Mucosa of rectum (tissue), 2 donors: ENCODE data around the gene NGLY1.

Experiments used
- H3K27ac ChIP-seq, 2 donors: one replicate each; pipeline ENCODE4 v1.7.0; 2013; ENCODE audit warnings: inconsistent platforms in 2 of 2, low read depth in 2 of 2, low read length in 2 of 2
- H3K27me3 ChIP-seq, 2 donors: one replicate each; pipeline ENCODE4 v1.7.0; 2013; ENCODE audit warnings: low read length in 2 of 2; ENCODE audit not compliant: control insufficient read depth in 2 of 2, insufficient read depth in 2 of 2
- H3K36me3 ChIP-seq, 2 donors: one replicate each; pipeline ENCODE4 v1.7.0; 2013; ENCODE audit warnings: low read length in 2 of 2; ENCODE audit not compliant: control insufficient read depth in 2 of 2, insufficient read depth in 2 of 2
- H3K4me1 ChIP-seq, 2 donors: one replicate each; pipeline ENCODE4 v1.7.0; 2013; ENCODE audit warnings: low read length in 2 of 2, mild to moderate bottlenecking in 1 of 2; ENCODE audit not compliant: control insufficient read depth in 2 of 2, insufficient read depth in 2 of 2
- H3K4me3 ChIP-seq, 2 donors: one replicate each; pipeline ENCODE4 v1.7.0; 2013; ENCODE audit warnings: low read length in 2 of 2
- H3K9ac ChIP-seq, 2 donors: one replicate each; pipeline ENCODE4 v1.7.0; 2013; ENCODE audit warnings: low read length in 2 of 2, low read depth in 1 of 2, mild to moderate bottlenecking in 1 of 2
- H3K9me3 ChIP-seq, 2 donors: one replicate each; pipeline ENCODE4 v1.7.0; 2013; ENCODE audit warnings: low read length in 2 of 2; ENCODE audit not compliant: control insufficient read depth in 2 of 2
- donor health status: healthy.
- donor health status: Normal muscosa, but diverticular disease.

Gene NGLY1

DNA sequence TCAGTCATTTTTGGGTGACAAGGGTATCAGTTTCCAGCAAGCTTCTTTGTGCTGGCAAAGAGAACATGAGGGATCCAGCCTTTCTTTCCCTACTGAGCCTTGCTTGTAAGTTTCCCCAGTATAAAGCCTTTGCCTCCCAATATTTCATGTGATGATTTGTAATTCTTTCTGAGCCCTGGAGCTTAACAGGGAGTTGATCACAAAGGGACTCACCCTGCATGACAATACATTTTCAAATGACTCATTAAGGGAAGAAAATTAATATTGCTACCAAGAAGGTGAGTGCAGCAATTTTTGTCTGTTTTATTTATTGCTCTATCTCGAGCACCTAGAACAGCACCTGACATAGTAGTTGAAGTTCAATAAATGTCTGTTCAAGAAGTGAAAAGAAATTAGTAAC, 34.4 kb upstream of the NGLY1 start:
- Histone ChIP-seq H3K9ac (no peak overlapping the region), H3K36me3 (no peaks in the 10 kb centered on the region), H3K27me3 (no peaks in the 10 kb centered on the region), H3K9me3 (no peaks in the 10 kb centered on the region), H3K4me3 (no peak overlapping the region), H3K27ac (no peak overlapping the region), H3K4me1 (peaks cover 10 to 17% of the 10 kb centered on the region in 2 donors)

DNA sequence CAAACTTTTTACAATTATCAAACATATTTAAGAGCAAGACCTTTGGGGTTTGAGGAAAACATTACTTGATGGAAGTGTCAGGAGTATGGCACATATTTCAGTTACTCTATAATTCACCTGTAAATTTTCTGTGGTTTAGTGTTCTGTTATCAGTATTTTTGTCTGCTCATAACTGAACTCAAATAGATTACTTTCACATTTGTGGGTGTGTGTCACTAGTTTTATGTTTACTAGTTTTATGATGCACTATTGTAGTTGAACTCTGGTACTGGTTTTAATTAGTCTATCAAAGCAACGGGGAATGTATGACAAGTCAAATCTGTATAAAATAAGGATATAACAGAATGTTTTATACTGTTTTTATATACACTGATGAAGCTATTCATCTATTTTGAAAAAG, 33.9 kb upstream of the NGLY1 start:
- Histone ChIP-seq H3K36me3 (no peaks in the 10 kb centered on the region), H3K4me3 (no peak overlapping the region), H3K27me3 (no peaks in the 10 kb centered on the region), H3K9ac (no peak overlapping the region), H3K4me1 (peaks cover 10 to 17% of the 10 kb centered on the region in 2 donors), H3K9me3 (no peaks in the 10 kb centered on the region), H3K27ac (no peak overlapping the region)

- Histone ChIP-seq H3K27me3 (no peaks in the 10 kb centered on the region), H3K36me3 (no peaks in the 10 kb centered on the region), H3K27ac (no peak overlapping the region), H3K4me3 (no peak overlapping the region), H3K9me3 (no peaks in the 10 kb centered on the region), H3K4me1 (peaks cover 9 to 13% of the 10 kb centered on the region in 2 donors), H3K9ac (no peak overlapping the region)
Observed at GRCh38 chr3:25812644-25813043, 29.4 kb upstream of the NGLY1 start.

- no peak overlapping the region for H3K27ac ChIP-seq
- H3K9me3 ChIP-seq: no peaks in the 10 kb centered on the region
- H3K36me3 ChIP-seq: no peaks in the 10 kb centered on the region
Observed at GRCh38 chr3:25804676-25805075, 21.4 kb upstream of the NGLY1 start.

DNA sequence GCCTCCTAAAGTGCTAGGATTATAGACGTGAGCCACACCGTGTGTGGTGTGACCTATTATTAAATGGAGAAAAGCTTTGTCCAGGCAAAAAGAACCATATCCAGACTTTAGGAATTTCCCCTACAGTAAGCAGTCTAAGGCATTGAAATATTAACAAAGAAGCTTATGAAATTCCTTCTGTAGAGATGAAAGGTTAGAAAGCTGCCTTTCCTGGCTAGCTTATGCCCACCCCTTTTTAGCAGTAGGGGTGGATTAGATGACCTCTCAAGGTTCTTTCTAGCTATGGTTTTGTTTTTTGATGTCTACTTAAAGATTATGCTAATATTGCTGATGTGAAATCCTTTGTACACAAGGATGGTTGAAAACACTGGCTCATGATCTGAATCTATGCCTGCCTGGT, 20.6 kb upstream of the NGLY1 start:
- Histone ChIP-seq H3K27me3 (no peaks in the 10 kb centered on the region), H3K9me3 (no peaks in the 10 kb centered on the region), H3K27ac (no peak overlapping the region), H3K9ac (no peak overlapping the region), H3K36me3 (no peaks in the 10 kb centered on the region), H3K4me3 (no peak overlapping the region), H3K4me1 (no peaks in the 10 kb centered on the region)

More at GRCh38 chr3:25804676-25805075, 21.4 kb upstream of the NGLY1 start:
- Histone ChIP-seq H3K4me1 (no peaks in the 10 kb centered on the region), H3K27me3 (no peaks in the 10 kb centered on the region), H3K4me3 (no peak overlapping the region), H3K9ac (no peak overlapping the region)

DNA sequence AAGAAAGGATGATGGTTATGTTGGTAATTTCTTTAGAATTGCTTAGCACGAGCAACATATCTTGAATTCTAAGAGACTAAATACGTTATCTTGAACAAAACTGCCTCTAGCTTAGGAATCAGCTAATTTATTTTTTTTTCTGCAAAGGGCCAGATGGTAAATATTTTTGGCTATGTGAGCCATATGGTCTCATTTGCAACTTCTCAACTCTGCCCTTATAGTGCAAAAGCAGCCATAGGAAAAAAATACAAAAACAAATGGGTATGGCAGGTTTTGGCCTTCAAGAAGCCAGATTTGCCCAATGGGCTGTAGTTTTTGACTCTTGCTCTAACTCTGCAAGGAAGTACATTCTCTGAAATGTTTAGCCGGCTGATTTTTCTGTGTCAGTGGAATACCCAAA, 18.5 kb upstream of the NGLY1 start:
- Histone ChIP-seq H3K27ac (no peak overlapping the region), H3K36me3 (no peaks in the 10 kb centered on the region), H3K4me1 (no peaks in the 10 kb centered on the region), H3K9ac (no peak overlapping the region), H3K4me3 (no peak overlapping the region), H3K9me3 (no peaks in the 10 kb centered on the region), H3K27me3 (no peaks in the 10 kb centered on the region)

DNA sequence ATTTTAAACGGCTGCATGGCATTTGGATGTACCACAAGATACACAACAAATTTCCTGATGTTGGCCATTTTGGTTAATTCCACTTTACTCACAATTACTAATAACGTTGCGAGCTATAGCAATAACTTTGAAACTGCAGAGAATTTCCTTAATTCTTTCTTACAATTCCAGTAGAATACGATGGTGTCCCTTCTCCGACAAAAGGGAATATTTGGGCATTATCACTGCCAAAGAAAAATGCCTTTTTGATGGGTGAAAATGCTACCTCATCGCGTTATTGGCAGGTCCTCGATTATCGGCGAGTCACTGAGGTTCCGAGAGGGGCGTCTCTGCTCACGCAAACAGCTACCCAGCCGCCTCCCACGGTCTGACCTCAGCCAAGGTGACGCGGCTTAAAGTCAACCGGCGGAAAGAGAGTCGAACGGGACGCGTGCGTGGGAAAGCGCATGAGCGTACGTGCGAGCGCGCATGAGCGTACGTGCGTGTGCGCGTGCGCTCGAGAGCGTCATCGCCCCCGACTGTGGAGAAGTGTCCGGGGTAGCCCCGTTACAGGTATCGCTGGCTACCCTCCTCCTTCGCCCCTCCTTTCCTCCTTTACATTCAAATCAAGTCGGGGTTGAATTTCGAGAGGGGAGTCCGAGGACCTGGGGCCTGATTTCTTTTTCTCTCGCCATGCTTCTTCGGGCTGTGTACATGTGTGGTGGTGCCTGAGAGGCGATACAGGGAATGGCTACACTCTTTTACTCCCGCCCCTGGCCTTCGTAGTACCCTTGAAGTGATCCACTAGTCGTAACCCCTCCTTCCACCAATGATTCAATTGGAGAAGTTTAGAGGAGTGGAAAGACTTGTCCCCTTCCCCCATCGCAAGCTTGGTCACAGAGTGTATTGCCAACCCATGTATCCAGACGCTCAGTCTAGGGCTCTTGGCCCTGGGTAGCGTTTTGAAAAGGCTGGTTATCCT, 6.6 kb upstream of the NGLY1 start, which contains the start of gene OXSM:
OXSM (plus strand) TSS at position 495 of the 961 bp plus-strand sequence. CDS start 931 bp downstream, outside the sequence.
- peak within 1 kb of the TSS; percentile 84 to 87 for H3K27ac ChIP-seq
- H3K9me3 ChIP-seq: no peaks in the 10 kb centered on the region
- peak within 1 kb of the TSS; percentile 84 to 91 for H3K9ac ChIP-seq
- no peaks in the 10 kb centered on the region for H3K27me3 ChIP-seq
- peaks cover 0 to 26% of the 10 kb centered on the region in 2 donors for H3K4me1 ChIP-seq
- peak within 1 kb of the TSS; percentile 94 to 96 for H3K4me3 ChIP-seq
- H3K36me3 ChIP-seq: peaks cover 3 to 10% of the 10 kb centered on the region in 2 donors

- H3K27me3 ChIP-seq: no peaks in the 10 kb centered on the region
- peaks cover 0 to 26% of the 10 kb centered on the region in 2 donors for H3K4me1 ChIP-seq
- H3K27ac ChIP-seq: peak overlapping the region; percentile 84 to 87
- peak overlapping the region; percentile 84 to 91 for H3K9ac ChIP-seq
- H3K36me3 ChIP-seq: peaks cover 3 to 6% of the 10 kb centered on the region in 2 donors
- no peaks in the 10 kb centered on the region for H3K9me3 ChIP-seq
- peak overlapping the region; percentile 94 to 96 for H3K4me3 ChIP-seq
Observed at GRCh38 chr3:25789209-25789595, 6.0 kb upstream of the NGLY1 start.

GRCh38 chr3:25787689-25788088, 4.4 kb upstream of the NGLY1 start:
- peak overlapping the region in 1 of 2 donors; percentile 16 for H3K4me3 ChIP-seq

DNA sequence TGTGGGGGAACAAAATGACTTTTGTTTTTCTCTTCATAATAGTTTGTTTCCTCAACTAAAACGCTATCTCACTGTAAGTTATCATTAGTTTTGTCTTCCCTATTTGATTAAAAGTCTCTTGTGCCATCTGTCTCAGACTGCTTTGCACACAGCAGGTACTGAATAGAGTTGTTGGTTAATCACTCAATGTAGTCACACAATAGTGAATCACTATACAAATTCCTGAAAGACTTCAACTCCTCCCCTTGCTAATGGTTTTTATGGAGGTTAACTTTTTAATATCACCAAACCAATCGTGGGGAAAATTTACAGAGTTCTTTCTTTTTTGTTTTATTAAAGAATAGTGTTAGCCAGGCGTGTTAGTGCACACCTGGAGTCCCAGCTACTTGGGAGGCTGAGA, 2.6 kb upstream of the NGLY1 start:
- Histone ChIP-seq H3K27me3 (no peaks in the 10 kb centered on the region), H3K9me3 (no peaks in the 10 kb centered on the region), H3K4me1 (peaks cover 6 to 35% of the 10 kb centered on the region in 2 donors), H3K9ac (no peak overlapping the region), H3K36me3 (no peaks in the 10 kb centered on the region), H3K27ac (no peak overlapping the region), H3K4me3 (no peak overlapping the region)

More at GRCh38 chr3:25787689-25788088, 4.4 kb upstream of the NGLY1 start:
- H3K9ac ChIP-seq: no peak overlapping the region
- H3K36me3 ChIP-seq: no peaks in the 10 kb centered on the region
- no peaks in the 10 kb centered on the region for H3K27me3 ChIP-seq
- H3K9me3 ChIP-seq: no peaks in the 10 kb centered on the region
- H3K4me1 ChIP-seq: peaks cover 0 to 26% of the 10 kb centered on the region in 2 donors
- peak overlapping the region; percentile 35 to 53 for H3K27ac ChIP-seq
